ENCODE data around the gene CARNS1. TPM values are rescaled to one million over a fixed set of nuclear protein-coding genes. Genes with fewer than 3 reads are reported as not detected.

The CARNS1 gene
- total and polyA plus RNA-seq, 2 of the 13 experiments (the other 11 are each of a cell fraction or from before 2014, with no cell fraction given), result not detected

DNA sequence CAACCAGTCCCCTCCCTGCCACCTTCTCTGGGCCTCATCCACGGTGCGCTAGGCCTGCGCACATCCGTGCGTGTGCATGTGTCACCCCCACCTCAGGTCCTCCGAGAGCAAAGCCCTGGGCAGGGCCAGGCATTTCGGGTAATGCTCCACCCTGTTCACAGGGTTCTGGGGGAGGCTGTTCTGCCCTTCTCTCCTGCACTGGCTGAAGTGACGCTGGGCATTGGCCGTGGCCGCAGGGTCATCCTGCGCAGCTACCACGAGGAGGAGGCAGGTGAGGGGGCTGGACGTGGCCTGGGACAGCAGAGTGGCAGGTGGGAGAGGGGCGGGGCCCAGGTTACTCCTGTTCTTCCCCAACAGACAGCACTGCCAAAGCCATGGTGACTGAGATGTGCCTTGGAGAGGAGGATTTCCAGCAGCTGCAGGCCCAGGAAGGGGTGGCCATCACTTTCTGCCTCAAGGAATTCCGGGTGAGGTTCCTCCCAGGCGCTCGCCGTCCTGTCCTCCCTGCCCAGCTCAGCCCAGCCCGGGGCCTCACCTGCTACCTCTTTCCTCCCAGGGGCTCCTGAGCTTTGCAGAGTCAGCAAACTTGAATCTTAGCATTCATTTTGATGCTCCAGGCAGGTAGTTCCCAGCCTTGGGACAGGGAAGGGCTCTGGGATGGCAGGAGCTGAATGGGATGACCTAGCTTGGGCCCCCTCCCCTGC lies 19.8 kb upstream of the CARNS1 start (continued):
- no peak for TF ChIP-seq ZNF629 (CRISPR knock-in tag; conservative IDR thresholded peaks at IDR 0.05)
- TF ChIP-seq ZNF850 (CRISPR knock-in tag; conservative IDR thresholded peaks at IDR 0.05), result no peak
- TF ChIP-seq ARNT2 (CRISPR knock-in tag; IDR thresholded peaks at IDR 0.05; ENCODE audit: low read depth), result no peak
- TF ChIP-seq, protein P1, sequence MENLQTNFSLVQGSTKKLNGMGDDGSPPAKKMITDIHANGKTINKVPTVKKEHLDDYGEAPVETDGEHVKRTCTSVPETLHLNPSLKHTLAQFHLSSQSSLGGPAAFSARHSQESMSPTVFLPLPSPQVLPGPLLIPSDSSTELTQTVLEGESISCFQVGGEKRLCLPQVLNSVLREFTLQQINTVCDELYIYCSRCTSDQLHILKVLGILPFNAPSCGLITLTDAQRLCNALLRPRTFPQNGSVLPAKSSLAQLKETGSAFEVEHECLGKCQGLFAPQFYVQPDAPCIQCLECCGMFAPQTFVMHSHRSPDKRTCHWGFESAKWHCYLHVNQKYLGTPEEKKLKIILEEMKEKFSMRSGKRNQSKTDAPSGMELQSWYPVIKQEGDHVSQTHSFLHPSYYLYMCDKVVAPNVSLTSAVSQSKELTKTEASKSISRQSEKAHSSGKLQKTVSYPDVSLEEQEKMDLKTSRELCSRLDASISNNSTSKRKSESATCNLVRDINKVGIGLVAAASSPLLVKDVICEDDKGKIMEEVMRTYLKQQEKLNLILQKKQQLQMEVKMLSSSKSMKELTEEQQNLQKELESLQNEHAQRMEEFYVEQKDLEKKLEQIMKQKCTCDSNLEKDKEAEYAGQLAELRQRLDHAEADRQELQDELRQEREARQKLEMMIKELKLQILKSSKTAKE (CRISPR knock-in tag; IDR thresholded peaks at IDR 0.05; ENCODE audit: borderline replicate concordance), result no peak
- no peak for TF ChIP-seq ZNF224 (CRISPR knock-in tag; IDR thresholded peaks at IDR 0.05)
- TF ChIP-seq FOXP1 (IDR thresholded peaks at IDR 0.05), result no peak
- TF ChIP-seq FOXP1 (CRISPR knock-in tag; IDR thresholded peaks at IDR 0.05), result no peak
- no peak for TF ChIP-seq HMGA1 (CRISPR knock-in tag; conservative IDR thresholded peaks at IDR 0.05)
- no peak for TF ChIP-seq ZSCAN21 (CRISPR knock-in tag; IDR thresholded peaks at IDR 0.05; ENCODE audit: borderline replicate concordance)
- TF ChIP-seq ZNF841 (CRISPR knock-in tag; IDR thresholded peaks at IDR 0.05; ENCODE audit: borderline replicate concordance), result no peak
- TF ChIP-seq AGO2 (optimal IDR thresholded peaks at IDR 0.05; ENCODE audit: low read depth, low read length), result peak; percentile 85
- TF ChIP-seq ZFP1 (CRISPR knock-in tag; IDR thresholded peaks at IDR 0.05), result no peak
- TF ChIP-seq RBFOX2 (IDR thresholded peaks at IDR 0.05; ENCODE audit: low read depth, low read length), result peak; percentile 48

DNA sequence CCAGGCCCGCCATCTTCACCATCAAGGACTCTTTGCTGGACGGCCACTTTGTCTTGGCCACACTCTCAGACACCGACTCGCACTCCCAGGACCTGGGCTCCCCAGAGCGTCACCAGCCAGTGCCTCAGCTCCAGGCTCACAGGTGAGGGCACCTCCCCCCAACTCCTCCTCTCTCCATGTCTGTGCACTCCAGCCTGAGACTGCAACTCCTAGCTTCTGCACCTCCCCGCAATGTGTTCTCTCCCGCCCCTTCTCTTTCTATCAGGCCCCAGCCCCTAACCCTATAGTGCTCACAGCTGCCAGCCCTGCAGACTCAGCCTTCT lies 19.3 kb upstream of the CARNS1 start:
- no peaks in the 10 kb centered on the region for H3K9me3 ChIP-seq (ENCODE audit: low read length)
- no peak for FAIRE-seq
- POLR2A ChIA-PET, result no interaction called here
- no TSS peak for BruUV-seq (replicated peaks)
- peaks cover 20% of the 10 kb centered on the region for H3K79me2 ChIP-seq (ENCODE audit: insufficient read depth, low read length)
- no peak overlapping the region for H3K27ac ChIP-seq (ENCODE audit: extremely low read length, insufficient read depth, low read length)
- H3K4me2 ChIP-seq (ENCODE audit: low read depth, low read length), result no peak overlapping the region
- no peak for ATAC-seq
- DNase-seq (ENCODE audit: low spot score), result no peak
- no peak overlapping the region for H3K9ac ChIP-seq (ENCODE audit: insufficient read depth, low read depth, low read length)
- no peaks in the 10 kb centered on the region for H3K27me3 ChIP-seq (ENCODE audit: control insufficient read depth in 1 of 2, insufficient read depth in 2 of 2, low read length in 2 of 2)
- H4K20me1 ChIP-seq (ENCODE audit: insufficient read depth, low read length), result peaks cover 3% of the 10 kb centered on the region; the same call in 1 of the 2 replicates
- peaks cover 26% of the 10 kb centered on the region for H3K4me1 ChIP-seq (ENCODE audit: insufficient read depth, low read length)
- CTCF ChIA-PET (ENCODE audit: low intra/inter-chr PET ratio, low total read pairs), result no interaction called here
- WGBS (ENCODE audit: low lambda C conversion rate), result 97% methylated on average over 7 of the region's 7 CpGs
- no peak overlapping the region for H3K4me3 ChIP-seq (replicated peaks in 1 of 3; ENCODE audit: insufficient read depth in 1 of 3, low read depth in 2 of 3, low read length in 3 of 3)
- in situ Hi-C loops (cut with HindIII; ENCODE audit: extremely low pct_ligation_motif_present, low pct_unique_long_range_greater_than_20kb), result no loop called here
- peaks cover 19 to 27% of the 10 kb centered on the region in 2 experiments; a peak in 4 of 5 replicates for H3K36me3 ChIP-seq (replicated peaks in 1 of 2; ENCODE audit: control insufficient read depth in 1 of 2, insufficient read depth in 2 of 2, low read length in 2 of 2)
- intact Hi-C loops (cut with micrococcal nuclease; ENCODE audit: unreplicated experiment), result no loop called here
- no peak overlapping the region for H2AFZ ChIP-seq (ENCODE audit: low read length)
- TF ChIP-seq EHMT2 (IDR thresholded peaks at IDR 0.05; ENCODE audit: borderline replicate concordance, low read depth, low read length) (no peak), SSRP1 (CRISPR knock-in tag; IDR thresholded peaks at IDR 0.05) (no peak), ZNF616 (CRISPR knock-in tag; IDR thresholded peaks at IDR 0.05; ENCODE audit: low read depth) (no peak), NFIB (CRISPR knock-in tag; IDR thresholded peaks at IDR 0.05; ENCODE audit: borderline replicate concordance) (no peak)
- TF ChIP-seq, protein P2, sequence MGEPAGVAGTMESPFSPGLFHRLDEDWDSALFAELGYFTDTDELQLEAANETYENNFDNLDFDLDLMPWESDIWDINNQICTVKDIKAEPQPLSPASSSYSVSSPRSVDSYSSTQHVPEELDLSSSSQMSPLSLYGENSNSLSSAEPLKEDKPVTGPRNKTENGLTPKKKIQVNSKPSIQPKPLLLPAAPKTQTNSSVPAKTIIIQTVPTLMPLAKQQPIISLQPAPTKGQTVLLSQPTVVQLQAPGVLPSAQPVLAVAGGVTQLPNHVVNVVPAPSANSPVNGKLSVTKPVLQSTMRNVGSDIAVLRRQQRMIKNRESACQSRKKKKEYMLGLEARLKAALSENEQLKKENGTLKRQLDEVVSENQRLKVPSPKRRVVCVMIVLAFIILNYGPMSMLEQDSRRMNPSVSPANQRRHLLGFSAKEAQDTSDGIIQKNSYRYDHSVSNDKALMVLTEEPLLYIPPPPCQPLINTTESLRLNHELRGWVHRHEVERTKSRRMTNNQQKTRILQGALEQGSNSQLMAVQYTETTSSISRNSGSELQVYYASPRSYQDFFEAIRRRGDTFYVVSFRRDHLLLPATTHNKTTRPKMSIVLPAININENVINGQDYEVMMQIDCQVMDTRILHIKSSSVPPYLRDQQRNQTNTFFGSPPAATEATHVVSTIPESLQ (CRISPR knock-in tag; conservative IDR thresholded peaks at IDR 0.05), result no peak
- TF ChIP-seq, protein P3, sequence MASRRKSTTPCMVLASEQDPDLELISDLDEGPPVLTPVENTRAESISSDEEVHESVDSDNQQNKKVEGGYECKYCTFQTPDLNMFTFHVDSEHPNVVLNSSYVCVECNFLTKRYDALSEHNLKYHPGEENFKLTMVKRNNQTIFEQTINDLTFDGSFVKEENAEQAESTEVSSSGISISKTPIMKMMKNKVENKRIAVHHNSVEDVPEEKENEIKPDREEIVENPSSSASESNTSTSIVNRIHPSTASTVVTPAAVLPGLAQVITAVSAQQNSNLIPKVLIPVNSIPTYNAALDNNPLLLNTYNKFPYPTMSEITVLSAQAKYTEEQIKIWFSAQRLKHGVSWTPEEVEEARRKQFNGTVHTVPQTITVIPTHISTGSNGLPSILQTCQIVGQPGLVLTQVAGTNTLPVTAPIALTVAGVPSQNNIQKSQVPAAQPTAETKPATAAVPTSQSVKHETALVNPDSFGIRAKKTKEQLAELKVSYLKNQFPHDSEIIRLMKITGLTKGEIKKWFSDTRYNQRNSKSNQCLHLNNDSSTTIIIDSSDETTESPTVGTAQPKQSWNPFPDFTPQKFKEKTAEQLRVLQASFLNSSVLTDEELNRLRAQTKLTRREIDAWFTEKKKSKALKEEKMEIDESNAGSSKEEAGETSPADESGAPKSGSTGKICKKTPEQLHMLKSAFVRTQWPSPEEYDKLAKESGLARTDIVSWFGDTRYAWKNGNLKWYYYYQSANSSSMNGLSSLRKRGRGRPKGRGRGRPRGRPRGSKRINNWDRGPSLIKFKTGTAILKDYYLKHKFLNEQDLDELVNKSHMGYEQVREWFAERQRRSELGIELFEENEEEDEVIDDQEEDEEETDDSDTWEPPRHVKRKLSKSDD (CRISPR knock-in tag; IDR thresholded peaks at IDR 0.05; ENCODE audit: low read depth), result no peak
